Neural progenitor cell (in vitro differentiated cells): ENCODE results near the gene RBL2.

Experiments used
- CTCF ChIP-seq: fragments of 200-600 bp; sonication (generic); IDR thresholded peaks from 2 replicates; pipeline ENCODE4 v1.5.1; 2017; ENCODE audit warnings: antibody characterized with exemption, mild to moderate bottlenecking
- EZH2phosphoT487 ChIP-seq: fragments of 200-600 bp; sonication (generic); IDR thresholded peaks from 2 replicates; pipeline ENCODE4 v1.6.1; 2017; ENCODE audit warnings: antibody characterized with exemption

DNA sequence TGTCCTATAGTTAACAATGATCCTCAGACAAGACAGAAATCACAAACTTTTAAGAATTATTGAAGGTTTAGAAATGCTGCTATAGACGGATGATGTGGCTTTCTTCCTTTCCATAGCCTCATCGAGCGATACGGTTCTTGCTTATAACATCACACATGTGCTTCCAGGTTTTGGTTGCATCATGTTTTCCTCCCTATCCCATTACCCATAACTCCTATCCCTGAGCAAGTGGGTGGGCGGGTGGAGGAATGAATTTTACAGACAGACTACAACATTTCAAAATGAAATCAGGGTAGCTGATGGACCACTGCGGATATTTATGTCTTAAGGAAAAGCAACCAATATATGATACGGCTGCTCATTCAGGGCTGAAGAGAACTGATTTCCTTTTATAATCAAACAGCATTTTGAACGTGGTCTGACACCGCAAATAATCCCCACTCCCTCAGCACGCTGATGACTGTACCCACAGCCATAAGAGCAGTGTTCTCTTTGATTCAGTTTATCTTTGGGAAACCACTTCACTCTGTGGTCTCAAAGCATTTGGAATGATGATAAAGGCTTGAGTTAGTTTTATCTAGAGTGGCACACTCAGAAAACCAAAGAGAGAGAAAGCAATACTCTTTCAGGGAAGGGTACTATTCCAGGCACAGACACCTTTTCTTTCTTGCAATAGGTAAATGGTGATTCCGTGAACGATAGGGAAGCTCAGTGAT, 73.4 kb downstream of the RBL2 start:
- TF ChIP-seq CTCF (no peak), EZH2phosphoT487 (no peak)
